H1 (cell line): Measurements from ENCODE around the gene ZFYVE27. TPM values are rescaled to one million over a fixed set of nuclear protein-coding genes. Genes with fewer than 3 reads are reported as not detected.

Source experiments
- CTCF ChIA-PET: fragments of 300-600 bp; sonication (Branson Sonifier 250); formaldehyde crosslinking; loops from one replicate; lab custom pipeline; 2021; ENCODE audit not compliant: partially characterized antibody; lab: Charles Lee
- POLR2A ChIA-PET: fragments of 300-600 bp; sonication (Branson Sonifier 250); formaldehyde crosslinking; loops from one replicate; lab custom pipeline; 2021; ENCODE audit warnings: inconsistent platforms; ENCODE audit not compliant: partially characterized antibody; lab: Charles Lee
- DNase-seq, 2 experiments: peaks; one replicate each; pipeline versions ENCODE4 v3.0.0 to v3.0.0-alpha.2; 2010 to 2022; ENCODE audit warnings: low spot score in 2 of 2, low read depth in 1 of 2, mixed read lengths in 1 of 2
- FAIRE-seq: peaks from 2 replicates; lab custom pipeline; 2011; peaks lifted over from hg19 to GRCh38; lab: Jason Lieb, UNC
- H2AFZ ChIP-seq: 2 replicates; pipeline ENCODE4 v1.8.1; 2012; ENCODE audit warnings: low read length, inconsistent platforms
- H2AK5ac ChIP-seq: 2 replicates; pipeline ENCODE4 v1.6.1; 2013; ENCODE audit warnings: low read depth, low read length
- H2BK120ac ChIP-seq: replicated peaks from 2 replicates; pipeline ENCODE3; 2013; ENCODE audit warnings: low read depth, low read length, inconsistent platforms
- H2BK12ac ChIP-seq: 2 replicates; pipeline ENCODE4 v1.6.1; 2013; ENCODE audit warnings: low read depth, low read length
- H2BK15ac ChIP-seq: 2 replicates; pipeline ENCODE4 v1.6.1; 2013; ENCODE audit warnings: low read length
- H2BK20ac ChIP-seq: 2 replicates; pipeline ENCODE4 v1.6.1; 2013; ENCODE audit warnings: low read length
- H2BK5ac ChIP-seq: 2 replicates; pipeline ENCODE4 v1.6.1; 2013; ENCODE audit warnings: low read depth, low read length
- H3K14ac ChIP-seq: 2 replicates; pipeline ENCODE4 v1.6.1; 2013; ENCODE audit warnings: inconsistent platforms; ENCODE audit not compliant: insufficient read length
- H3K18ac ChIP-seq: 2 replicates; pipeline ENCODE4 v1.6.1; 2013; ENCODE audit warnings: low read length; ENCODE audit errors: extremely low read depth
- H3K23ac ChIP-seq: 2 replicates; pipeline ENCODE4 v1.6.1; 2013; ENCODE audit warnings: inconsistent platforms; ENCODE audit not compliant: insufficient read length
- H3K23me2 ChIP-seq: 2 replicates; pipeline ENCODE4 v1.6.1; 2013; ENCODE audit warnings: low read depth, low read length
- H3K27ac ChIP-seq: 2 replicates; pipeline ENCODE4 v1.6.1; 2011; ENCODE audit warnings: low read depth, low read length, inconsistent platforms
- H3K27me3 ChIP-seq, 4 experiments: replicated peaks in 1 of 4; 1 replicate in 1 of 4; 2 replicates in 3 of 4; pipeline versions ENCODE4 v1.6.1 to v1.8.1; 2011 to 2013; ENCODE audit warnings: low read length in 3 of 4, mild to moderate bottlenecking in 3 of 4, inconsistent platforms in 2 of 4, mixed read lengths in 2 of 4, moderate library complexity in 1 of 4; ENCODE audit not compliant: control insufficient read depth in 3 of 4, insufficient read depth in 3 of 4; ENCODE audit errors: extremely low read depth in 1 of 4
- H3K36me3 ChIP-seq, 4 experiments: 2 replicates each; pipeline versions ENCODE4 v1.6.1 to v1.8.1; 2011 to 2013; ENCODE audit warnings: mild to moderate bottlenecking in 4 of 4, low read length in 3 of 4, moderate library complexity in 2 of 4, control low read depth in 1 of 4, inconsistent platforms in 1 of 4; ENCODE audit not compliant: insufficient read depth in 4 of 4, control insufficient read depth in 2 of 4
- H3K4ac ChIP-seq: replicated peaks from 2 replicates; pipeline ENCODE3; 2013; ENCODE audit warnings: low read length, low read depth, mixed read lengths, inconsistent platforms; ENCODE audit not compliant: insufficient read length
- H3K4me1 ChIP-seq, 4 experiments: replicated peaks in 1 of 4; 1 replicate in 1 of 4; 2 replicates in 3 of 4; pipeline versions ENCODE4 v1.6.1 to v1.8.1; 2011 to 2013; ENCODE audit warnings: low read length in 3 of 4, inconsistent platforms in 2 of 4, mixed read lengths in 1 of 4; ENCODE audit not compliant: insufficient read depth in 4 of 4, control insufficient read depth in 3 of 4
- H3K4me2 ChIP-seq, 2 experiments: 2 replicates each; pipeline versions ENCODE4 v1.6.1 to v1.8.1; 2011 to 2013; ENCODE audit warnings: low read depth in 2 of 2, low read length in 2 of 2, control low read depth in 1 of 2, inconsistent platforms in 1 of 2, mild to moderate bottlenecking in 1 of 2; ENCODE audit not compliant: insufficient read depth in 1 of 2
- H3K4me3 ChIP-seq, 4 experiments: fragments of 200-600, 300-600 bp in 1 of 4; sonication (generic), shearing (Covaris generic), sonication (Bioruptor Twin) in 1 of 4; 2 replicates each; pipeline versions ENCODE4 v1.5.1 to v1.8.1; 2011 to 2016; ENCODE audit warnings: low read length in 4 of 4, low read depth in 3 of 4, control low read depth in 2 of 4, inconsistent platforms in 2 of 4, mild to moderate bottlenecking in 2 of 4, mixed read lengths in 1 of 4, moderate library complexity in 1 of 4; ENCODE audit not compliant: insufficient read depth in 2 of 4; ENCODE audit errors: extremely low read depth in 1 of 4
- H3K56ac ChIP-seq: replicated peaks from 2 replicates; pipeline ENCODE3; 2013; ENCODE audit warnings: low read depth, mild to moderate bottlenecking, mixed read lengths, low read length, inconsistent platforms; ENCODE audit not compliant: insufficient read length
- H3K79me1 ChIP-seq: 2 replicates; pipeline ENCODE4 v1.6.1; 2013; ENCODE audit warnings: low read depth, low read length, control low read depth
- H3K79me2 ChIP-seq, 2 experiments: 2 replicates each; pipeline versions ENCODE4 v1.6.1 to v1.8.1; 2012 to 2013; ENCODE audit warnings: low read length in 2 of 2, mild to moderate bottlenecking in 2 of 2, inconsistent platforms in 1 of 2; ENCODE audit not compliant: insufficient read depth in 2 of 2, control insufficient read depth in 1 of 2
- H3K9ac ChIP-seq, 4 experiments: replicated peaks in 1 of 4; 1 replicate in 1 of 4; 2 replicates in 3 of 4; pipeline versions ENCODE4 v1.6.1 to v1.8.1; 2011 to 2013; ENCODE audit warnings: low read depth in 3 of 4, low read length in 3 of 4, control low read depth in 2 of 4, mild to moderate bottlenecking in 2 of 4, moderate library complexity in 2 of 4, inconsistent platforms in 1 of 4; ENCODE audit errors: extremely low read depth in 1 of 4
- H3K9me3 ChIP-seq, 2 experiments: 2 replicates each; pipeline versions ENCODE4 v1.6.1 to v1.8.1; 2012 to 2013; ENCODE audit warnings: mild to moderate bottlenecking in 2 of 2, moderate library complexity in 2 of 2, control low read depth in 1 of 2, inconsistent platforms in 1 of 2, low read depth in 1 of 2, low read length in 1 of 2, mixed read lengths in 1 of 2; ENCODE audit not compliant: insufficient read depth in 2 of 2
- H4K20me1 ChIP-seq, 2 experiments: replicated peaks in 1 of 2; 2 replicates each; pipeline versions ENCODE3 to v1.8.1; 2011 to 2013; ENCODE audit warnings: inconsistent platforms in 2 of 2, low read length in 2 of 2, mild to moderate bottlenecking in 1 of 2; ENCODE audit not compliant: insufficient read depth in 2 of 2, control insufficient read depth in 1 of 2
- H4K5ac ChIP-seq: 2 replicates; pipeline ENCODE4 v1.6.1; 2013; ENCODE audit warnings: low read length, low read depth, mixed read lengths, inconsistent platforms; ENCODE audit not compliant: insufficient read length
- H4K8ac ChIP-seq: 2 replicates; pipeline ENCODE4 v1.8.0; 2013; ENCODE audit warnings: mild to moderate bottlenecking, moderate library complexity, low read length, inconsistent platforms; ENCODE audit not compliant: insufficient read depth; ENCODE audit errors: extremely low read depth
- H4K91ac ChIP-seq: replicated peaks from 2 replicates; pipeline ENCODE3; 2013; ENCODE audit warnings: low read length, mixed read lengths, inconsistent platforms; ENCODE audit not compliant: insufficient read length
- CTCF ChIP-seq, 3 experiments: IDR thresholded peaks; 1 replicate in 2 of 3; 2 replicates in 1 of 3; pipeline versions ENCODE4 v1.5.1 to v1.6.1; 2011; ENCODE audit warnings: low read length in 3 of 3, mild to moderate bottlenecking in 3 of 3, inconsistent platforms in 2 of 3, low read depth in 1 of 3, moderate library complexity in 1 of 3; ENCODE audit not compliant: insufficient read depth in 1 of 3; ENCODE audit errors: control extremely low read depth in 1 of 3
- FOSL1 ChIP-seq: IDR thresholded peaks from 2 replicates; pipeline ENCODE4 v1.6.1; 2011; ENCODE audit warnings: mild to moderate bottlenecking, low read depth, low read length, moderate library complexity; ENCODE audit not compliant: insufficient read depth
- JUND ChIP-seq: IDR thresholded peaks from 2 replicates; pipeline ENCODE4 v1.6.1; 2011; ENCODE audit warnings: mild to moderate bottlenecking, improper control_type of control experiment, low read length
- RAD21 ChIP-seq, 2 experiments: IDR thresholded peaks in 1 of 2; conservative IDR thresholded peaks in 1 of 2; 2 replicates each; pipeline ENCODE4 v1.6.1; 2011; ENCODE audit warnings: low read depth in 2 of 2, low read length in 2 of 2, improper control_type of control experiment in 1 of 2, inconsistent platforms in 1 of 2, mild to moderate bottlenecking in 1 of 2, moderate library complexity in 1 of 2
- RNF2 ChIP-seq: fragments of 200-900, 300-1000 bp; sonication (generic); IDR thresholded peaks from 2 replicates; pipeline ENCODE4 v1.7.1; 2016; ENCODE audit warnings: borderline replicate concordance, low read depth, mild to moderate bottlenecking, antibody characterized with exemption, low read length; ENCODE audit not compliant: poor library complexity, severe bottlenecking; ENCODE audit errors: missing control alignments
- TAF1 ChIP-seq: IDR thresholded peaks from 2 replicates; pipeline ENCODE4 v1.6.1; 2011; ENCODE audit warnings: mild to moderate bottlenecking, low read depth, low read length
- TCF12 ChIP-seq: IDR thresholded peaks from 2 replicates; pipeline ENCODE4 v1.6.1; 2011; ENCODE audit warnings: low read depth, mild to moderate bottlenecking, low read length
- TEAD4 ChIP-seq: IDR thresholded peaks from 2 replicates; pipeline ENCODE4 v1.6.1; 2012; ENCODE audit warnings: low read depth, low read length, inconsistent platforms, mixed read lengths
- WGBS, 2 experiments: shearing (Covaris generic) in 1 of 2; methylation state at CpG; one replicate each; pipeline versions ENCODE4 v1.1.6 to v1.1.7; 2013 to 2015; ENCODE audit warnings: low lambda C conversion rate in 2 of 2, mixed read lengths in 2 of 2, inconsistent platforms in 1 of 2, low coverage in 1 of 2, missing lambda C conversion rate in 1 of 2; ENCODE audit not compliant: insufficient replicate concordance in 2 of 2, insufficient coverage in 1 of 2, insufficient read length in 1 of 2; ENCODE audit errors: extremely low coverage in 1 of 2, missing lambda C conversion rate in 1 of 2; 5-methylcytosine and 5-hydroxymethylcytosine counted together
- polyA plus RNA-seq, 7 experiments: library from polyadenylated mRNA; depleted of rRNA in 3 of 7; stranded (reverse) in 5 of 7; unstranded in 2 of 7; fragments of >200 nt in 5 of 7; fragments of 200-250 nt in 2 of 7; gene quantifications; 1 replicate in 5 of 7; 2 replicates in 1 of 7; 4 replicates in 1 of 7; pipeline versions ENCODE4 v1.2.1 to v1.2.3, GENCODE V29; 2011 to 2013; ENCODE audit warnings: missing spikeins in 2 of 7, mixed read lengths in 2 of 7
- total RNA-seq: library from RNA; stranded (reverse); fragmentation: NEBNext Ultra II Directional; extraction: Animal tissue kit (Norgen Biotek cat#: 25700); gene quantifications from 2 replicates; pipeline ENCODE4 v1.2.1, GENCODE V29; 2021

Gene ZFYVE27
- total and polyA plus RNA-seq, 2 of the 8 experiments (the other 6 are each of a cell fraction or from before 2014, with no cell fraction given) = 16.6 to 19.8 TPM

GRCh38 chr10:97731346-97732051 lies 5.4 kb upstream of the ZFYVE27 start:
- H3K79me1 ChIP-seq = no peaks in the 10 kb centered on the region
- H3K14ac ChIP-seq = no peak overlapping the region
- no peak overlapping the region for H3K4me2 ChIP-seq
- H2BK15ac ChIP-seq = no peak overlapping the region
- no peak overlapping the region for H3K27ac ChIP-seq
- ChIA-PET CTCF (interaction anchor here (0.7 to 15.1 kb wide), 13 partner anchors 8 to 279 kb away, joined by 3 to 773 read pairs (median 10); partner anchors contain the start of genes AVPI1 and MARVELD1), POLR2A (interaction anchor here (0.9 to 15.1 kb wide), 4 partner anchors 18 to 55 kb away, joined by 3 to 234 read pairs (median 5); partner anchors contain the start of gene MARVELD1)
- H3K4me1 ChIP-seq = no peaks in the 10 kb centered on the region
- H2BK20ac ChIP-seq = no peak overlapping the region
- H3K9me3 ChIP-seq = peaks cover 5% of the 10 kb centered on the region in 2 experiments
- no peaks in the 10 kb centered on the region for H4K20me1 ChIP-seq
- H3K56ac ChIP-seq = no peak overlapping the region
- H3K18ac ChIP-seq = no peak overlapping the region
- no peak overlapping the region for H2BK12ac ChIP-seq
- H2BK5ac ChIP-seq = no peak overlapping the region
- peaks cover 11 to 19% (median 14%) of the 10 kb centered on the region in 4 experiments for H3K27me3 ChIP-seq
- H2AFZ ChIP-seq = no peak overlapping the region
- TF ChIP-seq FOSL1 (no peak), CTCF (IDR thresholded peaks at IDR 0.05; ENCODE audit: control extremely low read depth in 1 of 3, insufficient read depth in 1 of 3, low read depth in 1 of 3, low read length in 3 of 3) (peak; percentile 32 to 94 (median 94)), RNF2 (no peak), RAD21 (IDR thresholded peaks at IDR 0.05 in 1 of 2, conservative IDR thresholded peaks at IDR 0.05 in 1 of 2; ENCODE audit: low read depth in 2 of 2, low read length in 2 of 2) (peak; percentile 98 to 99), TAF1 (no peak), JUND (peak; percentile 5; the same call in 1 of the 2 replicates), TEAD4 (peak; percentile 77; the same call in 1 of the 2 replicates), TCF12 (no peak)
- DNase-seq = peak in 1 of 2 experiments; percentile 72
- H4K5ac ChIP-seq = no peak overlapping the region
- WGBS, 2 experiments = 85% methylated on average over 9 of the region's 9 CpGs; no CpG with 5 or more reads in 1 of the 2 experiments
- H4K8ac ChIP-seq = no peak overlapping the region
- H3K4ac ChIP-seq = no peak overlapping the region
- no peak overlapping the region for H2AK5ac ChIP-seq
- peaks cover 0 to 3% (median 0%) of the 10 kb centered on the region in 4 experiments; a peak in 1 of 8 replicates for H3K36me3 ChIP-seq
- H3K79me2 ChIP-seq = no peaks in the 10 kb centered on the region
- H3K23me2 ChIP-seq = no peaks in the 10 kb centered on the region
- no peak overlapping the region for H4K91ac ChIP-seq
- H3K4me3 ChIP-seq = no peak overlapping the region
- no peak overlapping the region for H3K9ac ChIP-seq
- no peak overlapping the region for H2BK120ac ChIP-seq
- FAIRE-seq = peak; percentile 85
- H3K23ac ChIP-seq = no peak overlapping the region
